Type B pancreatic cell (in vitro differentiated cells): ENCODE measurements around the gene F12. TPM values are rescaled to one million over a fixed set of nuclear protein-coding genes. Genes with fewer than 3 reads are reported as not detected.
A peak's percentile ranks its signal among the peaks of the same experiment; 100 is the strongest.

Experiments
- DNase-seq: peaks from one replicate; pipeline ENCODE4 v3.0.0; 2021; ENCODE audit warnings: mixed read lengths; ENCODE audit not compliant: unreplicated experiment; ENCODE audit errors: extremely low spot score
- H3K27ac Mint-ChIP-seq: 2 replicates; pipeline ENCODE4 v1.8.0; 2021; ENCODE audit warnings: mild to moderate bottlenecking, mixed read lengths
- H3K27me3 Mint-ChIP-seq: 2 replicates; pipeline ENCODE4 v1.8.0; 2021; ENCODE audit warnings: mixed read lengths
- H3K36me3 Mint-ChIP-seq: 2 replicates; pipeline ENCODE4 v1.8.0; 2021; ENCODE audit warnings: mixed read lengths
- H3K4me1 Mint-ChIP-seq: one replicate; pipeline ENCODE4 v1.8.0; 2021; ENCODE audit warnings: mixed read lengths; ENCODE audit not compliant: unreplicated experiment
- H3K4me3 Mint-ChIP-seq: 2 replicates; pipeline ENCODE4 v1.8.0; 2021; ENCODE audit warnings: mild to moderate bottlenecking, mixed read lengths
- H3K9me3 Mint-ChIP-seq: 2 replicates; pipeline ENCODE4 v1.8.0; 2021; ENCODE audit warnings: mixed read lengths
- long read RNA-seq: library from polyadenylated mRNA; unstranded; transcript quantifications from one replicate; pipeline ENCODE4 v2.0.0, GENCODE V29; 2020
- total RNA-seq: library from RNA; stranded (reverse); gene quantifications from 2 replicates; pipeline ENCODE4 v1.2.1, GENCODE V29; 2021; ENCODE audit warnings: low replicate concordance
- TF ChIP-seq, protein P1 (sequence below): fragments of 200-600 bp; sonication (generic); conservative IDR thresholded peaks from 2 replicates; pipeline ENCODE4 v1.5.0; 2021; ENCODE audit warnings: antibody characterized with exemption, mild to moderate bottlenecking

Gene F12
- total RNA-seq, result 3.2 and 5.7 TPM in 2 replicates
- long read RNA-seq, partial matches to known transcripts, result 0 of 2 reads
- long read RNA-seq, other reads (novel, unspliced or antisense), result 1 of 2 reads

- TF ChIP-seq, protein P1, sequence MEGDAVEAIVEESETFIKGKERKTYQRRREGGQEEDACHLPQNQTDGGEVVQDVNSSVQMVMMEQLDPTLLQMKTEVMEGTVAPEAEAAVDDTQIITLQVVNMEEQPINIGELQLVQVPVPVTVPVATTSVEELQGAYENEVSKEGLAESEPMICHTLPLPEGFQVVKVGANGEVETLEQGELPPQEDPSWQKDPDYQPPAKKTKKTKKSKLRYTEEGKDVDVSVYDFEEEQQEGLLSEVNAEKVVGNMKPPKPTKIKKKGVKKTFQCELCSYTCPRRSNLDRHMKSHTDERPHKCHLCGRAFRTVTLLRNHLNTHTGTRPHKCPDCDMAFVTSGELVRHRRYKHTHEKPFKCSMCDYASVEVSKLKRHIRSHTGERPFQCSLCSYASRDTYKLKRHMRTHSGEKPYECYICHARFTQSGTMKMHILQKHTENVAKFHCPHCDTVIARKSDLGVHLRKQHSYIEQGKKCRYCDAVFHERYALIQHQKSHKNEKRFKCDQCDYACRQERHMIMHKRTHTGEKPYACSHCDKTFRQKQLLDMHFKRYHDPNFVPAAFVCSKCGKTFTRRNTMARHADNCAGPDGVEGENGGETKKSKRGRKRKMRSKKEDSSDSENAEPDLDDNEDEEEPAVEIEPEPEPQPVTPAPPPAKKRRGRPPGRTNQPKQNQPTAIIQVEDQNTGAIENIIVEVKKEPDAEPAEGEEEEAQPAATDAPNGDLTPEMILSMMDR, result no peak
- H3K27me3 Mint-ChIP-seq, result peaks cover 60% of the 10 kb centered on the region
- no peak within 1 kb of the TSS for H3K27ac Mint-ChIP-seq
- H3K4me3 Mint-ChIP-seq, result no peak within 1 kb of the TSS
- no peaks in the 10 kb centered on the region for H3K36me3 Mint-ChIP-seq
- H3K4me1 Mint-ChIP-seq, result no peaks in the 10 kb centered on the region
- H3K9me3 Mint-ChIP-seq, result no peaks in the 10 kb centered on the region
- no peak for DNase-seq
Observed at GRCh38 chr5:177409043-177409801, at the start of gene F12. F12 (minus strand) TSS chr5:177409564; CDS start chr5:177409527, 37 bp downstream.

GRCh38 chr5:177458912-177459350 lies 49.6 kb upstream of the F12 start:
- TF ChIP-seq, protein P1, result no peak
- no peak for DNase-seq
- no peaks in the 10 kb centered on the region for H3K9me3 Mint-ChIP-seq
- no peak overlapping the region for H3K4me3 Mint-ChIP-seq
- peaks cover under 1% of the 10 kb centered on the region for H3K27me3 Mint-ChIP-seq
- peaks cover 17% of the 10 kb centered on the region for H3K36me3 Mint-ChIP-seq
- H3K27ac Mint-ChIP-seq, result no peak overlapping the region
- H3K4me1 Mint-ChIP-seq, result peaks cover 17% of the 10 kb centered on the region

- Mint-ChIP-seq H3K4me1 (peaks cover 24% of the 10 kb centered on the region), H3K36me3 (peaks cover 10% of the 10 kb centered on the region), H3K4me3 (peak overlapping the region; percentile 86), H3K27me3 (peaks cover 5% of the 10 kb centered on the region), H3K27ac (peak overlapping the region; percentile 94), H3K9me3 (no peaks in the 10 kb centered on the region)
- DNase-seq, result no peak
- TF ChIP-seq, protein P1, result no peak
Observed at GRCh38 chr5:177457852-177458681, 48.7 kb upstream of the F12 start.

DNA sequence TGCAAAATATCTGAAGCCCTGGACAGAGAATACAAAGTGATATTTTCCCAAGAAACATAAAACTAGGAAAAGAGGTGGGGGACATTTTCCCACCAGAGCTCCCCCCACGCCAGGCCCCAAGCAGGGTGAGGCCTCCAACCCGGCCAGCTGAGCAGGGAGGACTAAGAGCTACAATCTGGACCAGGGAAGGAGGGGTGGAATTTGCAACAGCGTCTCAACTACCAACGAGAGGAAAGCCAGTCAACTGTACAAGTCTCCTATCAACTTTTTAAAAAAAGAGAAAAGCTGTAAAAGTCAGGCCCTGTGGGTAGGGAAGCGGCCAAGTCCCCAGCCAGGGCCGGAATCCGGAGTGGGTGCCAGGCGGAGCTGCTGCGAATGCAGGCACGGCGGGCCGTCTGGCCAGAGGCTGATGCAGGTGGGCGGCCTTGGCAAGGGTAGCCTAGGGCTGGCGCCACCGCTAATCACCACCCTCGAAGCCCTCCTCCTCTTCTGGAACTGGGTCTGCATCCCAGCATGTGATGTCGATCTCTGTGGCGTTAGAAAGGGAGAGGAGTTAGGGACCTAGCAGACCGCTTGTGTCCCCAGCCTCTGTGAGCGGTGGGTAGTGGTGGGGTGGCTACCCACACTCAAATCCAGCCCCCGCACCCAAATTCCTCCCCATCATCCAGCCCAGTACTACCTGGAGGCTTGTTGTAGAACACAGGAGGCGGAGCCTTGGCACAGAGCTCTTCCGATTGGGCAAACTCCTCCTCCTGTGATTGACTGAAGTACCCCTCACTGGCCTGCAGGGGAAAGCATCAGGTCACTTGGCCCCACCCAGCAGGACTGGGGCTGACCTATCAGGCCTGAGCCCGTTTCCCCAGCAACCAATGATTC lies 47.9 kb upstream of the F12 start:
- Mint-ChIP-seq H3K27me3 (peaks cover 8% of the 10 kb centered on the region), H3K9me3 (no peaks in the 10 kb centered on the region), H3K4me3 (peak overlapping the region; percentile 86), H3K4me1 (peaks cover 26% of the 10 kb centered on the region), H3K27ac (peak overlapping the region; percentile 94), H3K36me3 (peaks cover 10% of the 10 kb centered on the region)
- DNase-seq, result peak; percentile 87
- TF ChIP-seq, protein P1, result peak; percentile 79

DNA sequence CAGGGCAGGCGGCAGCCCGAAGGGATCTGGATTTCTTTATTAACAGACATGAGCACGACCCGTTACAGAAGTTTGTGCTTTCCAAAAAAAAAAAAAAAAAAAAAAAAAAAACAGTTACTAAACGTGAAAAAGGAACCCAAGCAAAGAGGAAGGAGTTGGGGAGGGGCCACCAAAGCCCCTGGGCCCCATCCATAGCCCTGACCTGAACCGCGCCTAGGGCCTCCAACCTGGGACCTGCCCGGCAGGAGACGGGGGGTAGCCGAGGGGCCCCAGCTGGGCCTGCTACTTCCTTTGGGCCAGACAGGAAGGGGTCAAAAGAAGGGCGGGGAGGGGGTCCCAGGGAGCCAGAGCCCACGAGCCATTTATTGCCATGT lies 47.2 kb upstream of the F12 start:
- no peaks in the 10 kb centered on the region for H3K9me3 Mint-ChIP-seq
- TF ChIP-seq, protein P1, result peak; percentile 51
- peaks cover 12% of the 10 kb centered on the region for H3K27me3 Mint-ChIP-seq
- peaks cover 28% of the 10 kb centered on the region for H3K4me1 Mint-ChIP-seq
- peak overlapping the region; percentile 89 for H3K27ac Mint-ChIP-seq
- peaks cover 8% of the 10 kb centered on the region for H3K36me3 Mint-ChIP-seq
- no peak for DNase-seq
- H3K4me3 Mint-ChIP-seq, result peak overlapping the region; percentile 87
